T-helper 9 cell (primary cell): ENCODE measurements around the gene CYBB.

Experiments
- DNase-seq: peaks from one replicate; pipeline ENCODE4 v3.0.0-alpha.2; 2020

Gene CYBB

GRCh38 chrX:37786624-37787422 lies 7.0 kb downstream of the CYBB start:
- DNase-seq, result no peak

DNA sequence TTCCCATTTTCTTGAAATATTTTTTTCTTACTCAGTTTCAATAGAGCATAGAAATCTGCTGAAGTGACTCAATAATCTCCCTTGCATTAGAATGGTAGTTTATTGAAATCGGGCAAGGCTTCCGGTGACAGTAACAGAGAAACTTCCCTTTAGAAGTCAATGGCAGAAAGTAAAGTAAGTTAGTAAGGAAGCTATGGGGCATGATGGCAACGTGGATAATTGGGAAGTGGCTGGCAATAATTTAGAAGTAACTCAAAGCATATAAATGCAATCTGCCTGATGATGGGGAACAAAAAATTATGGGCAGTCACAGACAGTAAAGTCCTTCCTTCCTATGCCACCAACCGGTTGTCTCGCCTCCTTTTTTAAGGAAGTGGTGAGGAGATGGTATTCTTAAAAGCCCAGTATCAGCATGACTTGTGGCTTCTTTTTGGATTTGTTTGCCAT lies 7.6 kb downstream of the CYBB start:
- DNase-seq, result no peak

GRCh38 chrX:37796310-37796709 lies 16.5 kb downstream of the CYBB start:
- DNase-seq, result no peak

GRCh38 chrX:37796805-37797204 lies 16.9 kb downstream of the CYBB start:
- DNase-seq, result no peak

GRCh38 chrX:37799936-37800335 lies 20.1 kb downstream of the CYBB start:
- DNase-seq, result no peak

- DNase-seq, result no peak
Observed at GRCh38 chrX:37800717-37801116, 20.9 kb downstream of the CYBB start.

- DNase-seq, result no peak
Observed at GRCh38 chrX:37802028-37802427, 22.2 kb downstream of the CYBB start.

- DNase-seq, result no peak
Observed at GRCh38 chrX:37803057-37803456, 23.2 kb downstream of the CYBB start.

GRCh38 chrX:37809970-37810369 lies 30.1 kb downstream of the CYBB start:
- DNase-seq, result no peak

- no peak for DNase-seq
Observed at GRCh38 chrX:37812110-37812509, 32.3 kb downstream of the CYBB start.

- no peak for DNase-seq
Observed at GRCh38 chrX:37813570-37813969, 33.7 kb downstream of the CYBB start.

DNA sequence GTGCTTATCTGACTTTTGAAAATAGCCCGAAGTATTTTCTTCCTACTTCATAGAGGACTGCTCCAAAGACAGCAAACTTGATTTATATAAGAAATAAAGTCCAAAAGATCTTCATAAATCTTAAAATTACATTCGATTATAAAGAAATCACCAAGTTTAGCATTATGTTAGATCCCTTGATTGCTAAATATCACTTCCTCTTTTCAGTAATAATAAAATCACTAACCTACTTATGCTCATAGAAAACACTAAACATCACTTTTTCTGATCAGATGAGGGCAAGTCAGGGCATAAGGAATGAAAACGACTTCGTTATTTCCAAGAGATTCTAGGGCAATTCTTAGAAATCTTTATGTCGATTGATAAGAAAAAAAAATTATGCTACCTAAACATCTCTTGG lies 35.5 kb downstream of the CYBB start:
- no peak for DNase-seq

- DNase-seq, result no peak
Observed at GRCh38 chrX:37816766-37817165, 36.9 kb downstream of the CYBB start.

DNA sequence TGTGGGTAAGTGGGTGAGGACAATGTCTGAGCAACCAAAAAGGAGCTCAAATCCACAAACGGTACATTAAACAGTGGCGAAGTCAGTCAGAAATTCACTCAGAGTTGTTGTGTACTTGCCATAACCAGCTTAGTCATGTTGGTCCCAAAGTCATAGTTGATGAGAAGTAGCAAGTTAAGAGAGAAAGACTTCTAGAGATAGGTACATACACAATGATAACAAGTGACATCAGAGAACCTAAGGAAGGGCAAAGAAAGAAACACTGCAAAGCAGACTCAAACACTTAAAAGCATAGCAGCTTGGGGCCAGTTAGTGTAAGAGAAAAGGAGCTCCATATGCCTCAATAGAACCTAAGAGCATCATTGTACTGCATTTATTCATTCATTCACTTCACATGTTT lies 37.3 kb downstream of the CYBB start:
- no peak for DNase-seq

DNA sequence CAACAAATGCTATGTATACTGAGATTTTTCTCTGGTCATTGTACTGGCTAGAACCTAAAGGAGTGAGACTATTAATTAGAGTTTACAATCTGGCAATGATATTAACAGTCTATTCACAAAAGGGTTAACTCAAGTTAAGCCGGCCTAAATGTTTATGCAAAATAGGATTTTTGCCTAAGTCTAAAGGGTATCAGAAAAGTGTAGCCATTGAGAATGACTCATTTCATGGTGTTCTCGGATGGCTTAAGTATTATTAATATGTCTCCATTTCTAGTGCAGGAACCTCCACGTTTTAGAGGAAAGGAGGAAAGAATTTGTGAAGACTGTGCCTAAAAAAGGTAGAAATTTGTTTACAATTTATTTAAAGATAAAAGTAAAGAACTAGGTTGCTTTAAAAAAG lies 37.7 kb downstream of the CYBB start:
- no peak for DNase-seq

- DNase-seq, result no peak
Observed at GRCh38 chrX:37818031-37818430, 38.2 kb downstream of the CYBB start.

DNA sequence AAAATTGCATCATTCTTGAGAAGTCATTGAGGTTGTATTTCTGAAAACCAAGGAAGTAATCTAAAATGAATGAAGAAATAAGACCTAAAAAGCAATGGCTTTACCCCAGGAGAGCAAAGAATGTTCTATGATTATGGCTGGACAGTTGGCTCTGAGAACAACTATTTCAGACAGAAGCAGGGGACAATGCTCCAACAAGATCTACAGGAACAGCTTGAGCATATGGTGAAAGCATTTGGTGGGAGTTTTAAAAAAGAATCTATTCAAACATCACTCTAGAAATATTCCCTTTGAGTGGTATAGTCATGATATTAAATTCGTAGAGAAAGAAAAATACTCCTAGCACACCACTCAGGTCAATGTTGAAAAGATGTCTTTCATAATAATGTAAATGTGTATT lies 40.8 kb downstream of the CYBB start:
- DNase-seq, result no peak

GRCh38 chrX:37824491-37825214 lies 44.8 kb downstream of the CYBB start:
- DNase-seq, result no peak

DNA sequence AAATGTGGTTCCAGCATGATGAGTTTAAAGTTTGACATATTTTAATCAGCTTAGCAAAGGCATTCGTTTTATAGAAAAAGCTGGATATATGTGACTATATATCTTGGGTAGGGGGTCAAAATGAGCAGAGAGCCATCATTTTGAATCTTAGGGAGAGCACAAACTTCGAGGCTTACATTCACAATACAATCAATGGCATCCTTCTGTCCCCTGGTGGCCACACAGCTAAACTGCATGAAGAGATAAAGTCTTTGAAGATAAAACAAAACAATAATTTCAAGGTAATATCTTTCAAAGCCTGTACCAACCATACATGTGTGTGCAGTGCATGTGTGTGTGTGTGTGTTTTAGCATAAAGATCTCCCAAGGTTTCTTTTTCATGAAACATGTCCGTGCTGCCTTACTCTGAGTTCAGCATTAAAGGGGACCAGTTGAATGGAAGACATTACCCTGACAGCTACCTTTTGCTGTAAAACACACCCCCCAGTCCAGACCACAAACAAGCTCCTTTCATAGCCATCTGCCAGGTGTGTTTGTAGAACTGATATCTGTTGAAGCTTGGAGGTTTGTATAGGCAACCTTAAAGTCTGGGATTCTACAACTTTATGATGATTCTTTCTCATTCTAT lies 45.5 kb downstream of the CYBB start:
- DNase-seq, result peak; percentile 34

GRCh38 chrX:37829721-37830120 lies 49.9 kb downstream of the CYBB start:
- no peak for DNase-seq

- no peak for DNase-seq
Observed at GRCh38 chrX:37830371-37830770, 50.5 kb downstream of the CYBB start.

DNA sequence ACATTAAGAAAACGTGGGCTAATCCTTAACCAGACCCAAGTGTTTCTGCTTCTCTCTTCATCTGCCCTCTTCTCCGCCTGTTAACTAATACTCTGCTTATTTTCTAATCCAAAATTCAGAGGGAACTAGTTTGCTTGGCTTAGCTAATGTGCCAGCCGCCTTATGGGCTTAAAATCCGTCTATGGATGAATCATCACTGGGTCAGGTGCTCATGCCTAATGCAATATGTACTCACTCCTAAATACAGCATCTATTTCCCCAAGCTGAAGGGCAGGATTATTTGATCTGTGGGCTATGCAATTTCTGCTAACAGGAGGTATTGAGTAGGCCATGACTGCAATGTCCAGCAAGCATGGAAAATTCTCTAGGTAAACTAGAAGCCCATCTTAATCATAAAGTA lies 55.1 kb downstream of the CYBB start:
- DNase-seq, result no peak

- DNase-seq, result no peak
Observed at GRCh38 chrX:37840931-37841330, 61.1 kb downstream of the CYBB start.

DNA sequence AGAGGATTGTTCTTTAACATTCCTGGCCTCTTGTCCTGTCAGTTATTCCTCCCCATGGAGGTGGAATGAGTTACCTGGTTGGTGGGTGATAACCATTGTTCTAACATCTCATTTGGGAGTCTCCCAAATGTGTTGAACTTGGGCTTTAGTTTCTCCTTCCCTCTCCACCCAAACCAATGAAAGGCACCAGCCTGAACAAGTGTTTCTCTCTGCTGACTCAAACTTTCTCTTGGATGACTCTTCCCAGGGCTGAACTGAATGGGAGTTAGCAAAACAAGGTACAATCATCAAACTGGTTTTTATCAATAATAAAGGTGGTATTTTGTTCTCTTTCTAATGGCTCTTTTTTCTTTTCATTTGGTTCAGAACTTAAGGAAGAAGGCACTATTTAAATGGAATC lies 64.8 kb downstream of the CYBB start:
- DNase-seq, result no peak
